ENCODE results near the gene KCNIP3. TPM values are rescaled to one million over a fixed set of nuclear protein-coding genes. Genes with fewer than 3 reads are reported as not detected.
"Not testable (repeated sequence)": the region's sequence is repeated elsewhere in the genome, so short reads cannot be mapped to it uniquely, and the experiment has no call there.

Gene KCNIP3
- total and polyA plus RNA-seq, 8 donors, result 3.2 to 12.6 (median 7.7) TPM

DNA sequence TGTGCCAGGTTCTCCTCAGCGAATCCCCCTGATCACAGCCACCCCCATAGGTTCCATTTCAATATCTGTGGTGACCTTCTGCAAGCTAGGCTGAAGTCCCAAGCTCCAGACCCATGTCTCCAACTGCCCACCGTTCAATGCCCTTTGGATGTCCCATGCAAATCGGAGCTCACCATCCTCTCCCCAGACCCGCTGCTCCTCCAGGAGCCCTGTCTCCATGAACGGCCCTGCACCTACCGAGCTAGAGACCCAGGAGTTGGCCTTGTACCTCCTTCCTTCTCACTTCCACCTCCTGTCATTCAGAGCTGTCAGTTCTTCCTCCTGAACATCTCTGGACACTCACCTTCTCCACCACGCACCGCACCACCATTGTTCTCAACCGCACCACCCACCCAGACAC is 104.3 kb downstream of the KCNIP3 start:
- DNase-seq (no peak), ATAC-seq (no peak)
- intact Hi-C loops (cut with DNase I), result no loop called here
- no peaks in the 10 kb centered on the region for H3K36me3 ChIP-seq
- H3K9me3 ChIP-seq, result no peaks in the 10 kb centered on the region
- TF ChIP-seq, protein P1, sequence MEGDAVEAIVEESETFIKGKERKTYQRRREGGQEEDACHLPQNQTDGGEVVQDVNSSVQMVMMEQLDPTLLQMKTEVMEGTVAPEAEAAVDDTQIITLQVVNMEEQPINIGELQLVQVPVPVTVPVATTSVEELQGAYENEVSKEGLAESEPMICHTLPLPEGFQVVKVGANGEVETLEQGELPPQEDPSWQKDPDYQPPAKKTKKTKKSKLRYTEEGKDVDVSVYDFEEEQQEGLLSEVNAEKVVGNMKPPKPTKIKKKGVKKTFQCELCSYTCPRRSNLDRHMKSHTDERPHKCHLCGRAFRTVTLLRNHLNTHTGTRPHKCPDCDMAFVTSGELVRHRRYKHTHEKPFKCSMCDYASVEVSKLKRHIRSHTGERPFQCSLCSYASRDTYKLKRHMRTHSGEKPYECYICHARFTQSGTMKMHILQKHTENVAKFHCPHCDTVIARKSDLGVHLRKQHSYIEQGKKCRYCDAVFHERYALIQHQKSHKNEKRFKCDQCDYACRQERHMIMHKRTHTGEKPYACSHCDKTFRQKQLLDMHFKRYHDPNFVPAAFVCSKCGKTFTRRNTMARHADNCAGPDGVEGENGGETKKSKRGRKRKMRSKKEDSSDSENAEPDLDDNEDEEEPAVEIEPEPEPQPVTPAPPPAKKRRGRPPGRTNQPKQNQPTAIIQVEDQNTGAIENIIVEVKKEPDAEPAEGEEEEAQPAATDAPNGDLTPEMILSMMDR (IDR thresholded peaks at IDR 0.05), result no peak
- peak overlapping the region in 1 of 2 donors; percentile 83 for H3K4me3 ChIP-seq
- H3K27me3 ChIP-seq, result no peaks in the 10 kb centered on the region
- peaks cover 16 to 19% of the 10 kb centered on the region in 2 donors for H3K4me1 ChIP-seq
- H3K27ac ChIP-seq, result no peak overlapping the region

- peak overlapping the region; percentile 83 to 97 for H3K4me3 ChIP-seq
- ATAC-seq, result peak; percentile 71
- intact Hi-C loops (cut with DNase I); H3K9me3 ChIP-seq; H3K27me3 ChIP-seq; H3K36me3 ChIP-seq: not testable (repeated sequence)
- peaks cover 16 to 19% of the 10 kb centered on the region in 2 donors for H3K4me1 ChIP-seq
- peak overlapping the region; percentile 75 to 85 for H3K27ac ChIP-seq
- DNase-seq, result peak in 1 of 4 donors; percentile 16
Observed at GRCh38 chr2:95402004-95402369, 104.8 kb downstream of the KCNIP3 start.

DNA sequence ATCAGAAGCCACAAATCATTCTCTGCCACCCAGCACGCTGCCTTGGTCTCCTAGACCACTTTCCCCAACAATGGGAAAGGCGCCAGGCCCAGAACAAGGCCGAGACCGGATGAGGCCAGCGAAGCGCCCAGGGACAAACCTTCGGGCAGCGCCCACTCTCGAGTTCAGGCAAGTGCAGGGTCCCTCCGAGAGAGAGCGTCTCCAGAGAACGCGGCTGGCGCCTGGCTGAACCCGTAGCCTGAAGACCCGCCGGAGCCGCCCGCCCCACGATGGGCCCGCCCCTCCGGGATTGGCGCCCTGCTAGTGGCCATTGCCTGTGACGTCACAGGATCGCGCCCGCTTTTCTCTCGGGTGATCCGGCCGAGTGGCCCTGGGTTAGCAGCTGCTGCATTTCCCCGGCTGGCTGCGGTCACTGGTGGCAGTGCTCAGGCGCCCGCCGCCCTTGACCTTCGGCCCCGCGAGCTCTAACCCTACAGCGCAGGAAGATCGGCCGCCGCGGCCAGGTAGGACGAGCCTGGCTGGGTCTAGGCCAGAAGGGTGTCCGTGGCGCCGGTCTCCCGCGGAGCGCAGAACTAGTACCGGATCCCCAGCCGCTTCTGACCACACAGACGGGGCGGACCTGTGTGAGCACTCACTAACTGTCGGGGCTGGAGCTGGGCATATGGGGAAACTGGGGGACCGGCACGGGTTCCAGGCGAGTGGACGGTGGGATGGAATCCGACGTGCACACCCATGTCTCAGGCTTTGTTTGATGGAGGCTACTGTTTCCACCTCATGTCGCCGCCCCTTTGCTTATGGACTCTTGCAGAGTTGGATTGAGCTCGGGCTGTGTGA is 105.4 kb downstream of the KCNIP3 start, which contains the start of gene FAHD2A:
FAHD2A (plus strand) TSS at position 339 of the 834 bp plus-strand sequence. CDS start 2,851 bp downstream, outside the sequence.
- Histone ChIP-seq H3K4me3 (peak within 1 kb of the TSS; percentile 83 to 97), H3K9me3 (no peaks in the 10 kb centered on the region), H3K4me1 (peaks cover 16 to 19% of the 10 kb centered on the region in 2 donors), H3K27me3 (no peaks in the 10 kb centered on the region), H3K36me3 (peaks cover 0 to 5% of the 10 kb centered on the region in 2 donors), H3K27ac (peak within 1 kb of the TSS; percentile 75 to 85)
- ATAC-seq (peak; percentile 98), DNase-seq (peak; percentile 92 to 99 (median 96))
- TF ChIP-seq, protein P1 (IDR thresholded peaks at IDR 0.05), result no peak
- intact Hi-C loops (cut with DNase I), result no loop called here

DNA sequence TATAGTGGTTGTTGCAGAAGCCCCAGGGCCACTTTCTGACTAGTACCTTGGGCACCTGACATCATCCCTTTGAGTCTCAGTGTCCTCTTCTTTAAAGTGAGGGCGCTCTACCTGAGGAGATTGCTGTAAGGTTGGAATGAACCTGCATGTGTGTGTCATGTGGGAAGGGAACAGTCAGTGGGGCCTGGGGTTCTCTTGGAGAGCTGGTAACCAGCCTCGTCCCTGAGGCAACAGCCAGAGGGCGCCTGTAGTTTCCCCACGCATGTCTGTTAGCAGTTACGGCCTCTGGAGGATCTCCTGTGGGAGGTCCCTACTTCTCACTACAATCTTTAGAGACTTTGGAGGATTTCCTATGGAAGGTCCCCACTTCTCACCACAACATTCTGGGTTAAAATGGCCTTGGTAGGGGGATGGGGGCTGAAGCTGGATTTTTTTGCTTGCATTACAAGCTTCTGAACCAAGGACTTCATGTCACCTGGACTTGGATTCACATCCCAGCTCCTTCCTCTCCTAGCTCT is 106.1 kb downstream of the KCNIP3 start:
- ATAC-seq (peak; percentile 72), DNase-seq (peak in 1 of 4 donors; percentile 21)
- TF ChIP-seq, protein P1 (IDR thresholded peaks at IDR 0.05), result peak in 1 of 2 donors; percentile 15
- peak overlapping the region; percentile 75 to 85 for H3K27ac ChIP-seq
- H3K9me3 ChIP-seq; H3K36me3 ChIP-seq; H3K27me3 ChIP-seq; intact Hi-C loops (cut with DNase I): not testable (repeated sequence)
- H3K4me1 ChIP-seq, result peaks cover 16 to 19% of the 10 kb centered on the region in 2 donors
- H3K4me3 ChIP-seq, result peak overlapping the region; percentile 83 to 97

GRCh38 chr2:95403824-95404223 is 106.7 kb downstream of the KCNIP3 start:
- intact Hi-C loops (cut with DNase I); H3K4me3 ChIP-seq; ATAC-seq; H3K27me3 ChIP-seq; H3K36me3 ChIP-seq; H3K9me3 ChIP-seq; H3K27ac ChIP-seq; DNase-seq: not testable (repeated sequence)
- H3K4me1 ChIP-seq, result peaks cover 16 to 19% of the 10 kb centered on the region in 2 donors

DNA sequence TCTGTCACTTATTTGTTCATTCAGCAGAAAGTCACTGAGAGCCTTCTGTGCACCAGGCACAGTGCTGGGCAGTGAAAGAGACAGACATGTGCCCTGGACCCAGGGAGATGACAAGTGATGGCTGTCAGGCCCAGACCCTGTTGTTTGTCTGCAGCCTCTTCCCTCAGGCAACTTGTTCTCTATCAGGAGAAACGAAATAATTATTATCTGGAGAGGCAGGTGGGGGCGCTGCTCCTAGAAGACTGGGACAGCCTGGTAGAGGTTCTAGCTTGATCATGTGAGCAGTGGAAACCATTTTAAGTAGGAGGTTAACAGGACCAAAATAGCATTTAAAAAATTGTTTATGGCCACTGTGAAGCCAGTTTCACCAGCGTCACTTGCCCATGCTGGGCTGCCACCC is 107.5 kb downstream of the KCNIP3 start:
- H3K4me1 ChIP-seq, result peaks cover 16 to 19% of the 10 kb centered on the region in 2 donors
- ATAC-seq; intact Hi-C loops (cut with DNase I): not testable (repeated sequence)

DNA sequence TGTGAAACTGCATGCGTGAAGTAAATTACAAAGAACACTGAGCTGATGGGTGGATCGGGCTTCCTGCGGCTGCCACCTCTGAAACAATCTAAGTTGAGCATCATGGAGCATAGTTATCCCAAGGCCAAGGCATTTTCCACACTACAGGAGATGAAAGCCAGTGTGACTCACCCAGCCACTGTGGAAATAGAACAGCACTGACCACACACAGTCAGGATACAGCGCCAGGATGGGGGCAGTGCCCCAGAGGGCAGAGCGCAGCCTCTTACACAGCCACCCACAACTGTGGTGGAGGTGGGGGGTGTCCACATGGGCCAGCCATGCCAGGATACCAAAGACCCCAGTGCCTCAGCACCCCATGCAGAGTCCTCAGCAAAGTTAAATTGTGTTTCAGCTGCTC is 114.1 kb downstream of the KCNIP3 start:
- H3K27ac ChIP-seq; DNase-seq; intact Hi-C loops (cut with DNase I); H3K4me1 ChIP-seq; H3K36me3 ChIP-seq; H3K9me3 ChIP-seq; H3K4me3 ChIP-seq; H3K27me3 ChIP-seq; ATAC-seq: not testable (repeated sequence)

More for the DNA sequence above, 107.5 kb downstream of the KCNIP3 start:
- H3K9me3 ChIP-seq, H3K36me3 ChIP-seq, H3K27me3 ChIP-seq, H3K4me3 ChIP-seq, H3K27ac ChIP-seq, DNase-seq: not testable (repeated sequence)

Measured in left lung (tissue), 10 donors.